Lung (tissue), 12 donors: ENCODE data around the gene NCOA3. TPM values are rescaled to one million over a fixed set of nuclear protein-coding genes. Genes with fewer than 3 reads are reported as not detected.

Source experiments
- ATAC-seq: fragments of 200-7000 bp; cut with Tn5 transposase; one replicate; pipeline ENCODE4 v1.9.1; 2020; ENCODE audit warnings: moderate number of reproducible peaks; ENCODE audit not compliant: insufficient read depth, low FRiP score
- DNase-seq, 3 donors: peaks; one replicate each; pipeline ENCODE4 v3.0.0-alpha.2; 2013 to 2017
- H3K27ac ChIP-seq, 2 donors: one replicate each; pipeline ENCODE4 v1.5.1; 2013; ENCODE audit warnings: mild to moderate bottlenecking in 2 of 2, moderate library complexity in 2 of 2, control low read depth in 1 of 2, inconsistent platforms in 1 of 2, low read depth in 1 of 2, low read length in 1 of 2
- H3K27me3 ChIP-seq, 3 donors: one replicate each; pipeline ENCODE4 v1.5.1; 2013; ENCODE audit warnings: low read length in 2 of 3; ENCODE audit not compliant: control insufficient read depth in 3 of 3, insufficient read depth in 3 of 3
- H3K36me3 ChIP-seq, 4 donors: one replicate each; pipeline ENCODE4 v1.5.1; 2013; ENCODE audit warnings: low read length in 4 of 4, mild to moderate bottlenecking in 1 of 4, moderate library complexity in 1 of 4; ENCODE audit not compliant: control insufficient read depth in 4 of 4, insufficient read depth in 4 of 4
- H3K4me1 ChIP-seq, 5 donors: one replicate each; pipeline ENCODE4 v1.5.1; 2013; ENCODE audit warnings: low read length in 5 of 5, mild to moderate bottlenecking in 2 of 5, moderate library complexity in 1 of 5; ENCODE audit not compliant: control insufficient read depth in 5 of 5, insufficient read depth in 5 of 5
- H3K4me3 ChIP-seq: one replicate; pipeline ENCODE4 v1.5.1; 2013; ENCODE audit warnings: mild to moderate bottlenecking, control low read depth, moderate library complexity
- H3K9ac ChIP-seq, 2 donors: one replicate each; pipeline ENCODE4 v1.5.1; 2013; ENCODE audit warnings: low read length in 2 of 2, control low read depth in 1 of 2; ENCODE audit not compliant: insufficient read depth in 1 of 2
- H3K9me3 ChIP-seq, 4 donors: one replicate each; pipeline ENCODE4 v1.5.1; 2013; ENCODE audit warnings: low read length in 3 of 4, mild to moderate bottlenecking in 1 of 4, moderate library complexity in 1 of 4; ENCODE audit not compliant: control insufficient read depth in 4 of 4, insufficient read depth in 3 of 4
- WGBS, 2 donors: extraction: QIAGEN DNeasy Blood & Tissue Kit; methylation state at CpG; one replicate each; pipeline ENCODE4 v1.1.7; 2013; 5-methylcytosine and 5-hydroxymethylcytosine counted together
- polyA plus RNA-seq, 2 donors: library from polyadenylated mRNA; stranded (reverse); fragments of 200-250 nt; gene quantifications; one replicate each; pipeline ENCODE4 v1.2.1, GENCODE V29; 2013
- total RNA-seq, 2 donors: library from RNA; depleted of rRNA in 1 of 2; stranded (reverse); fragments of >200 nt in 1 of 2; gene quantifications; one replicate each; pipeline ENCODE4 v1.2.1, GENCODE V29; 2014 to 2021
- TF ChIP-seq, protein P1 (sequence below): IDR thresholded peaks from 2 replicates; pipeline ENCODE4 v1.5.1; 2012; ENCODE audit warnings: mild to moderate bottlenecking; ENCODE audit errors: control extremely low read depth, extremely low read depth
- donor health status: control.
- donor health status: control.
- donor health status: Bipolar disorder and iron deficiency.
- donor health status: healthy.
- donor health status: DM: yes; HTN: yes; CAD: no.

The NCOA3 gene
- total and polyA plus RNA-seq, 4 donors, result 5.5 to 69.4 (median 22.6) TPM

- TF ChIP-seq, protein P1, sequence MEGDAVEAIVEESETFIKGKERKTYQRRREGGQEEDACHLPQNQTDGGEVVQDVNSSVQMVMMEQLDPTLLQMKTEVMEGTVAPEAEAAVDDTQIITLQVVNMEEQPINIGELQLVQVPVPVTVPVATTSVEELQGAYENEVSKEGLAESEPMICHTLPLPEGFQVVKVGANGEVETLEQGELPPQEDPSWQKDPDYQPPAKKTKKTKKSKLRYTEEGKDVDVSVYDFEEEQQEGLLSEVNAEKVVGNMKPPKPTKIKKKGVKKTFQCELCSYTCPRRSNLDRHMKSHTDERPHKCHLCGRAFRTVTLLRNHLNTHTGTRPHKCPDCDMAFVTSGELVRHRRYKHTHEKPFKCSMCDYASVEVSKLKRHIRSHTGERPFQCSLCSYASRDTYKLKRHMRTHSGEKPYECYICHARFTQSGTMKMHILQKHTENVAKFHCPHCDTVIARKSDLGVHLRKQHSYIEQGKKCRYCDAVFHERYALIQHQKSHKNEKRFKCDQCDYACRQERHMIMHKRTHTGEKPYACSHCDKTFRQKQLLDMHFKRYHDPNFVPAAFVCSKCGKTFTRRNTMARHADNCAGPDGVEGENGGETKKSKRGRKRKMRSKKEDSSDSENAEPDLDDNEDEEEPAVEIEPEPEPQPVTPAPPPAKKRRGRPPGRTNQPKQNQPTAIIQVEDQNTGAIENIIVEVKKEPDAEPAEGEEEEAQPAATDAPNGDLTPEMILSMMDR, result no peak
- ATAC-seq, result no peak
- H3K36me3 ChIP-seq, result no peaks in the 10 kb centered on the region
- no peak for DNase-seq
- 91 to 92% methylated on average over 4 of the region's 4 CpGs for WGBS, 2 donors
- no peak overlapping the region for H3K27ac ChIP-seq
- no peak overlapping the region for H3K4me3 ChIP-seq
- H3K9me3 ChIP-seq, result no peaks in the 10 kb centered on the region
- H3K4me1 ChIP-seq, result no peaks in the 10 kb centered on the region
- no peaks in the 10 kb centered on the region for H3K27me3 ChIP-seq
- no peak overlapping the region for H3K9ac ChIP-seq
These were observed 26.2 kb upstream of the NCOA3 start for GRCh38 chr20:47475419-47476044.

- no peaks in the 10 kb centered on the region for H3K9me3 ChIP-seq
- DNase-seq (no peak), ATAC-seq (no peak)
- H3K4me3 ChIP-seq, result no peak overlapping the region
- H3K9ac ChIP-seq, result no peak overlapping the region
- TF ChIP-seq, protein P1, result no peak
- 97 to 100% methylated on average over 2 of the region's 2 CpGs for WGBS, 2 donors
- no peak overlapping the region for H3K27ac ChIP-seq
- no peaks in the 10 kb centered on the region for H3K4me1 ChIP-seq
- no peaks in the 10 kb centered on the region for H3K27me3 ChIP-seq
- H3K36me3 ChIP-seq, result no peaks in the 10 kb centered on the region
These were observed 25.2 kb upstream of the NCOA3 start for GRCh38 chr20:47476452-47476851.

DNA sequence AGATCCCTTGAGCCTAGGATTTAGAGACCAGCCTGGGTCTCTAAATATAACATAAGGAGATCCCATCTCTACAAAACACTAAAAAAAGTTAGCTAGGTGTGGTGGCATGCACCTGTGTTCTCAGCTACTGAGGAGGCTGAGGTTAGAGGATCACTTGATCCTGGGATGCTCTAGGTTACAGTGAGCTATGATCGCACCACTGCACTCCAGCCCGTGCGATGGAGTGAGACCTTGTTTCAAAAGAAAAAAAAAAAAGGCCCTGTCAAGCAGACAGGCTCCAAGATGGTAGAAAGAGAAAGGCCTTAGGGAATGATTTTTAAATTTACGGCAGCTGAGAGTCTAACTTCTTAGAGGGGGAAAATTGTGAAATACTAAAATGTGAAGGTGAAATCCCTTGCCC is 22.6 kb upstream of the NCOA3 start:
- Histone ChIP-seq H3K36me3 (no peaks in the 10 kb centered on the region), H3K4me3 (no peak overlapping the region), H3K27me3 (no peaks in the 10 kb centered on the region), H3K27ac (peak overlapping the region in 1 of 2 donors; percentile 22), H3K4me1 (no peaks in the 10 kb centered on the region), H3K9ac (no peak overlapping the region), H3K9me3 (no peaks in the 10 kb centered on the region)
- 98% methylated on average over 4 of the region's 4 CpGs for WGBS, 2 donors
- DNase-seq, result no peak
- ATAC-seq, result no peak
- TF ChIP-seq, protein P1, result no peak

GRCh38 chr20:47479506-47479905 is 22.2 kb upstream of the NCOA3 start:
- Histone ChIP-seq H3K27me3 (no peaks in the 10 kb centered on the region), H3K4me3 (no peak overlapping the region), H3K9ac (no peak overlapping the region), H3K9me3 (no peaks in the 10 kb centered on the region), H3K36me3 (no peaks in the 10 kb centered on the region), H3K27ac (peak overlapping the region in 1 of 2 donors; percentile 22), H3K4me1 (no peaks in the 10 kb centered on the region)
- DNase-seq (no peak), ATAC-seq (no peak)
- TF ChIP-seq, protein P1, result no peak
